CD14-positive monocyte (primary cell): ENCODE data around the gene MGAT5. TPM values are rescaled to one million over a fixed set of nuclear protein-coding genes. Genes with fewer than 3 reads are reported as not detected.

Experiments used
- DNase-seq, 3 donors: peaks; one replicate each; pipeline ENCODE4 v3.0.0-alpha.2; 2011 to 2022
- H2AFZ ChIP-seq: 2 replicates; pipeline ENCODE4 v1.6.0; 2012; ENCODE audit warnings: mild to moderate bottlenecking, low read depth, low read length, inconsistent platforms; ENCODE audit not compliant: insufficient read depth, poor library complexity, severe bottlenecking
- H3K27ac ChIP-seq, 2 donors: 1 replicate in 1 of 2; 2 replicates in 1 of 2; pipeline ENCODE4 v1.5.1; 2012 to 2013; ENCODE audit warnings: low read length in 2 of 2, control low read depth in 1 of 2, inconsistent platforms in 1 of 2, low read depth in 1 of 2, mild to moderate bottlenecking in 1 of 2
- H3K27me3 ChIP-seq, 2 donors: one replicate each; pipeline versions ENCODE4 v1.6.0 to v1.6.1; 2011 to 2013; ENCODE audit warnings: low read length in 2 of 2; ENCODE audit not compliant: control insufficient read depth in 2 of 2, insufficient read depth in 2 of 2
- H3K36me3 ChIP-seq, 2 donors: replicated peaks in 1 of 2; 1 replicate in 1 of 2; 2 replicates in 1 of 2; pipeline versions ENCODE4 v1.5.1 to v1.6.1; 2012 to 2013; ENCODE audit warnings: low read length in 2 of 2, control low read depth in 1 of 2, inconsistent platforms in 1 of 2, mild to moderate bottlenecking in 1 of 2; ENCODE audit not compliant: insufficient read depth in 2 of 2, control insufficient read depth in 1 of 2
- H3K4me1 ChIP-seq, 2 donors: 1 replicate in 1 of 2; 2 replicates in 1 of 2; pipeline versions ENCODE4 v1.5.1 to v1.6.1; 2012 to 2013; ENCODE audit warnings: low read length in 2 of 2, control low read depth in 1 of 2, inconsistent platforms in 1 of 2, mild to moderate bottlenecking in 1 of 2, moderate library complexity in 1 of 2; ENCODE audit not compliant: insufficient read depth in 2 of 2, control insufficient read depth in 1 of 2
- H3K4me2 ChIP-seq: replicated peaks from 2 replicates; pipeline ENCODE3; 2012; ENCODE audit warnings: low read length, moderate library complexity, mild to moderate bottlenecking; ENCODE audit not compliant: poor library complexity, severe bottlenecking; ENCODE audit errors: extremely low read depth
- H3K4me3 ChIP-seq, 3 experiments: fragments of 200-600 bp in 1 of 3; sonication (generic) in 1 of 3; replicated peaks in 1 of 3; 1 replicate in 2 of 3; 2 replicates in 1 of 3; pipeline ENCODE4 v1.5.1; 2011 to 2013; ENCODE audit warnings: low read length in 3 of 3, mild to moderate bottlenecking in 3 of 3, control low read depth in 2 of 3, low read depth in 2 of 3, inconsistent platforms in 1 of 3, moderate library complexity in 1 of 3
- H3K79me2 ChIP-seq: 2 replicates; pipeline ENCODE4 v1.6.0; 2012; ENCODE audit warnings: mild to moderate bottlenecking, control low read depth, inconsistent platforms, low read length, moderate library complexity; ENCODE audit not compliant: insufficient read depth
- H3K9ac ChIP-seq: 2 replicates; pipeline ENCODE4 v1.6.0; 2017; ENCODE audit warnings: low read length, mild to moderate bottlenecking; ENCODE audit not compliant: insufficient read depth, poor library complexity, severe bottlenecking
- H3K9me3 ChIP-seq, 2 donors: replicated peaks in 1 of 2; 1 replicate in 1 of 2; 2 replicates in 1 of 2; pipeline versions ENCODE4 v1.5.1 to v1.6.1; 2012 to 2013; ENCODE audit warnings: low read length in 2 of 2, control low read depth in 1 of 2; ENCODE audit not compliant: control insufficient read depth in 1 of 2, insufficient read depth in 1 of 2
- H4K20me1 ChIP-seq: 2 replicates; pipeline ENCODE4 v1.6.0; 2012; ENCODE audit warnings: mild to moderate bottlenecking, low read length, control low read depth, moderate library complexity; ENCODE audit not compliant: insufficient read depth
- H3K27ac Mint-ChIP-seq, 7 donors: one replicate each; pipeline ENCODE4 v1.8.0; 2020; ENCODE audit warnings: mild to moderate bottlenecking in 7 of 7, mixed read lengths in 7 of 7, moderate library complexity in 6 of 7, inconsistent platforms in 2 of 7
- H3K27me3 Mint-ChIP-seq, 3 donors: one replicate each; pipeline ENCODE4 v1.8.0; 2021 to 2022; ENCODE audit warnings: low read depth in 3 of 3, mild to moderate bottlenecking in 3 of 3, mixed read lengths in 3 of 3, moderate library complexity in 3 of 3, inconsistent platforms in 1 of 3
- H3K36me3 Mint-ChIP-seq, 2 donors: one replicate each; pipeline ENCODE4 v1.8.0; 2020; ENCODE audit warnings: mixed read lengths in 2 of 2, inconsistent platforms in 1 of 2, mild to moderate bottlenecking in 1 of 2
- H3K4me1 Mint-ChIP-seq: one replicate; pipeline ENCODE4 v1.8.0; 2020; ENCODE audit warnings: mild to moderate bottlenecking, mixed read lengths
- H3K4me3 Mint-ChIP-seq, 2 donors: one replicate each; pipeline ENCODE4 v1.8.0; 2020; ENCODE audit warnings: mild to moderate bottlenecking in 2 of 2, mixed read lengths in 2 of 2, moderate library complexity in 1 of 2
- H3K9me3 Mint-ChIP-seq, 7 donors: one replicate each; pipeline ENCODE4 v1.8.0; 2020 to 2022; ENCODE audit warnings: mixed read lengths in 7 of 7, mild to moderate bottlenecking in 6 of 7, moderate library complexity in 6 of 7, inconsistent platforms in 2 of 7
- CTCF ChIP-seq: fragments of 200-600 bp; IDR thresholded peaks from one replicate; pipeline ENCODE4 v1.8.0; 2022; ENCODE audit warnings: antibody characterized with exemption, mild to moderate bottlenecking
- WGBS: methylation state at CpG from one replicate; pipeline ENCODE4 v1.1.5; 2013; ENCODE audit warnings: missing lambda C conversion rate; ENCODE audit not compliant: insufficient coverage; 5-methylcytosine and 5-hydroxymethylcytosine counted together
- intact Hi-C, 2 donors: fragments of 100-400 bp; cut with micrococcal nuclease; formaldehyde crosslinking; loops; one replicate each; pipeline versions ENCODE4 v1.15.0 to v1.15.1; 2023
- polyA plus RNA-seq, 3 donors: library from polyadenylated mRNA; depleted of rRNA in 1 of 3; unstranded in 2 of 3; stranded (reverse) in 1 of 3; fragments of 300-500 nt in 2 of 3; fragments of >200 nt in 1 of 3; fragmentation: Illumina TruSeq in 2 of 3; gene quantifications; 1 replicate in 2 of 3; 2 replicates in 1 of 3; pipeline ENCODE4 v1.2.3, GENCODE V29; 2012 to 2021

The MGAT5 gene
- polyA plus RNA-seq, 3 donors = 1.9 to 6.6 (median 2.4) TPM

- WGBS = 100% methylated on average over 1 of the region's 3 CpGs
- Histone ChIP-seq H3K36me3 (peaks cover 0 to 51% of the 10 kb centered on the region in 2 donors), H3K4me3 (no peak overlapping the region), H3K79me2 (no peaks in the 10 kb centered on the region), H3K4me1 (no peaks in the 10 kb centered on the region), H3K9ac (no peak overlapping the region), H3K9me3 (peaks cover 0 to 7% of the 10 kb centered on the region in 2 donors), H2AFZ (no peak overlapping the region), H3K27me3 (no peaks in the 10 kb centered on the region), H4K20me1 (no peaks in the 10 kb centered on the region), H3K27ac (no peak overlapping the region), H3K4me2 (no peak overlapping the region)
- no peak for TF ChIP-seq CTCF
- H3K27me3 Mint-ChIP-seq = no peaks in the 10 kb centered on the region
- peaks cover 5 to 12% (median 8%) of the 10 kb centered on the region in 7 donors for H3K9me3 Mint-ChIP-seq
- H3K36me3 Mint-ChIP-seq = peaks cover 45 to 58% of the 10 kb centered on the region in 2 donors
- no peak overlapping the region for H3K27ac Mint-ChIP-seq
- no peak for DNase-seq
- H3K4me1 Mint-ChIP-seq = peaks cover 6% of the 10 kb centered on the region
- H3K4me3 Mint-ChIP-seq = no peak overlapping the region
- intact Hi-C loops = no loop called here
Observed at GRCh38 chr2:134274121-134274520, 20.2 kb downstream of the MGAT5 start.

GRCh38 chr2:134275058-134275862, 21.4 kb downstream of the MGAT5 start:
- H3K4me3 Mint-ChIP-seq = no peak overlapping the region
- intact Hi-C loops = no loop called here
- peaks cover 50 to 60% of the 10 kb centered on the region in 2 donors for H3K36me3 Mint-ChIP-seq
- Histone ChIP-seq H3K27ac (no peak overlapping the region), H3K4me2 (no peak overlapping the region), H3K9ac (no peak overlapping the region), H2AFZ (no peak overlapping the region), H3K79me2 (no peaks in the 10 kb centered on the region), H3K4me3 (no peak overlapping the region), H3K9me3 (peaks cover 0 to 7% of the 10 kb centered on the region in 2 donors), H3K27me3 (no peaks in the 10 kb centered on the region), H4K20me1 (no peaks in the 10 kb centered on the region), H3K36me3 (peaks cover 0 to 52% of the 10 kb centered on the region in 2 donors), H3K4me1 (no peaks in the 10 kb centered on the region)
- no peak for DNase-seq
- 61% methylated on average over 2 of the region's 7 CpGs for WGBS
- H3K9me3 Mint-ChIP-seq = peaks cover 5 to 12% (median 8%) of the 10 kb centered on the region in 7 donors
- H3K27ac Mint-ChIP-seq = peak overlapping the region in 1 of 7 donors; percentile 77
- no peak for TF ChIP-seq CTCF
- no peaks in the 10 kb centered on the region for H3K27me3 Mint-ChIP-seq
- peaks cover 6% of the 10 kb centered on the region for H3K4me1 Mint-ChIP-seq
